Raji (cell line): ENCODE data around the gene DHRS1.

Experiments
- POLR2A ChIP-seq: IDR thresholded peaks from 2 replicates; pipeline ENCODE4 v1.6.1; 2011; ENCODE audit warnings: low read depth, low read length, control low read depth; ENCODE audit not compliant: insufficient read depth

The DHRS1 gene

DNA sequence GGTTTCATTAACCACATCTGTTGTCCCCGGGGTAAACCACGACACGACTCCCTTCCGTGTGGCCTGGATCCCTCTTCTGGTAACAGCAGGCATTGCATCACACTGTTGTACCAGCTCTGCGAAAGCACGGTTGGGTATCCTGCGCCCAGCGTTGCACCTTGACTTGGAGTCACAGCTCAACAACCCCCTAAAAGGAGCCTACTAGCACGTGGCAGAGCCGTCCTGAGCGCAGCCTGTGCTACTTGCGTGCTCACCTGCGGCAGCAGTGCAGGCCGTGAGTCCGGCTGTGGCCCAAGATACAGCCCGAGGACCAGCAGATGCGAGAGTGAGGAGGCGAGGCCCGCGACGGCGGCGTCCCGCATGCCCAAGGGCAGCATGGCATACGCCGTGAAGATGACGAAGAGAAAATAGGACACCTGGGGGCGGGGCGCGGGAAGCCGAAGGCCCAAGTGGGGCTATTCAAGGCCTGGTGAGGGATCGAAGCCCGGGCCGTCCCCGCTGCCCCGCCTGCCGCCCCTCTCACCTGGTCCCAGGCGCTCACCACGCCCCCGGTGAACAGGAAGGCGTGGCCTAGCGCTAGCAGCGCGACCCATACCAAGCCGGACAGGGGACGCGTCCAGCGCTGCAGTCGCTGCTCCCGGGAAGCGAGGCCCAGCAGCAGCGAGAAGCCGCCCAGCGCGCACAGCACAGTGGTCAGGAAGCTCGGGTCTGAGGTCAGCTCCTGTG, 32.9 kb upstream of the DHRS1 start:
- TF ChIP-seq POLR2A = no peak

DNA sequence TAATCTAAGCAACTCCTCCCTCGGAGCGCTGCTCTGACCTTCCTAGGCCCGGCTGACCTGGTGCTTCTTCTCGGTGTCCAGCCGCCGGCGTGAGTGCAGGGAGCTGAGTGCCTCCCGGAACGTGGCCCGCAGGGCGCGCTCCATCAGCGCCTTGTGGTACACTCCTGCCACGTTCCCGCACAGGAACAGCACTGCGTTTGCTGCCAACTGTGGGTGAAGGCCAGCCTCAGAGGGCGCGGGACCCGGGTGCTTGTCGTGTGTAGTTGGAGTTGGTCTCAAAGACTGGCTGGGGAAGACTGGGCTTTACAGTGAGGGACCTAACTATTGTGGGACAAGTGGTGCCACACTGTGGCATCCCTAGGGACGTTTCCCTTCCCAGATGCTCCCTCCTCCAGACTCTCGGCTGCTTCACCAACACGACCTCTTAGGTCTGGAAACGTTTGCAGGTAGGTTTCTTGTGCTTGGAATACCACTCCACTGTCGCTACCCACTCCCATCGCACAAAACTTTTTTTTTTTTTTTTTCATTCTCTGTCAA, 32.2 kb upstream of the DHRS1 start:
- no peak for TF ChIP-seq POLR2A

DNA sequence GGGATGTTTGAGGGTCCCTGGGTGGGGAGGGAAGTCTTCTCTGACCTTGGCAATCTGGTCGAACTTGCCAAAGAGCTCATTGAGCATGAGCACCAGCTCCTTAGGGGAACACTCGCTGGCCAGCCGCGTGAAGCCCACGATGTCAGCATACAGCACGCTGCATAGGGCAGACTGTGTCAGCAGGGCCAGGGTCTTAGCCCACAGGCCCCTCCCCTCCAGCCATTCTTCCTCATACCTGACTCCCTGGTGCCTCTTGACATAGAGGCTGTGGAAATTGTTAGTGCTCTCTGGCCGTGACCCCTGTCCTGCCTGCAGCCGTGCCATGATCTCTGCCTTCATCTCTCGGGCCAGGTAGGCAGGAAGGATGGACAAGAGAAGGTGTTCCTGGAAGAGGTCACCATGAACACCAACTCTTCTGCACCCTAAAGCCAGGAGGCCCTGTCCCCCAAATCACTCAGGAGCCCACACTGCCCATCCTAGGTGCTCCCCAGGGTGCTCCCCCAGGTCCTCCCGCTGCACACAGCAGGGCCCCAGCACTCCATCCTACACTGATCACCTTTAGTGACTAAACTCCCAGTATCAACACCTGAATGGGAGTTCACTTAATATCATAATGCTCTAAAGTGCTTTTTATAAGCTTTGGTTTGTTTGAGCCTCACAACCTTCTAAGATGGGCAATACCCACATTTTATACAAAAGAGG, 31.5 kb upstream of the DHRS1 start:
- TF ChIP-seq POLR2A = no peak

DNA sequence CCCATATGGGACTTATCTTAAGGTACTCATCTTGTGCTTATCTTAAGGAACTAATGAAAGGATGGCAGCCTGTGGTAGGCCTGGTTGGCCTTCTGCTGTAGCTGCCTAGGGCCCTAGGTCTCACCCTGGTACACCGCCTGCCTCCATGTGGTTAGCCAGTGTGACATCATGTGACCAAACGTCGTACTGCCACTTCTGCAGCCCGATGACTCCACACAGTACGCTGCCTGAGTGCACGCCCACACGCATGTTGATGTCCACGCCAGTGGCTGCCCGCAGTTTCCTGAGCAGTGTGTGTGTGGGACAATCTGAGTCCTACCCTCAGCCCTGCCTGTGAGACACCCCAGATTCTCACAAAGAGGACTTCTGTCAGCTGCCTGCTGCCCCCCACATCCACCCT, 30.2 kb upstream of the DHRS1 start:
- no peak for TF ChIP-seq POLR2A

DNA sequence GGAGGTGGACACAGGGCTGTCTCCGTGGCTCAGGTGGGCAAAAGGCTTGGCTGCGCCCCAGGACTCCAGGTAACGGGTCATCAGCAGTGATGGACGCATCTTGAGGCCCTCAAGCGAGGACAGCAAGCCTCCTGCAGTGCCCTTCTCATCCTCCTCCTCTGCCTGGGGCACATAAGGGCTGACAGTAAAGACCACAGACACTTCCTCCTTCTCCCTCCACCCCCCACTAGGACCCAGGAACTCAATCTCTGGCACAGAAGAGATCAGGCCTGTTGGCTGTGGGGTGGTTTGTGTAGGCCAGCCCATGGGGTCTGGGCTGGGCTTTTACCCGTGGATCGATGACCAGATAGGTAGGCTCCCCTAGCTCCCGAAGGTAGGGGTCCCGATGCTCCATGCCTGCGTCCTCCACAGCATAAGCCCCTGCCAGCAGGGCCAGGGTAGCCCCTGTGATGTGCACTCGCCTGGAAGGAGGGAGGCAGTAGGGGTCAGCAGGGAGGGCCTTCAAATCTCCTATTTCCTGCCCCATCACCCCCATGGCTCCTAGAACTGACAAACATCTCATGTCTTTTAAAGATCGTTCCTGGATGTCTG, 29.6 kb upstream of the DHRS1 start:
- no peak for TF ChIP-seq POLR2A

DNA sequence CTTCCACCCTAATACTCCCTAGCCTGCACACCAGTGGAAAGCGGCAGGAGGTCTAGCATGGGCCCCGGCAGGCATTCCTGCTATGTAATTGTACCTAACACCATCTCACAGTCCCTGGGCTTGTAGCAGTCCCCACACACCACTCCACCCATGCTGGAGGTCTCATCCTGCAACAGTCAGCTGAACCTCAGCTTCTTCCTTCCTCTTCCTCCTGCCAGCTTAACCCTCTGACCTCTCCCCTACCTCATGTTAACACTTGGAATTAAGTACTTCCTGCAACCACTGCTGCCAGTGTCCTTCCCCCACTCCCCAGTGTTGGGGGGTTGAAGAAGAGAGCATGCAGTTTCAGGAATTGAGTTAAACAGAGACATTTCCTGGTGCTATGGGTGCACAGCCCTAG, 27.7 kb upstream of the DHRS1 start:
- TF ChIP-seq POLR2A = no peak

DNA sequence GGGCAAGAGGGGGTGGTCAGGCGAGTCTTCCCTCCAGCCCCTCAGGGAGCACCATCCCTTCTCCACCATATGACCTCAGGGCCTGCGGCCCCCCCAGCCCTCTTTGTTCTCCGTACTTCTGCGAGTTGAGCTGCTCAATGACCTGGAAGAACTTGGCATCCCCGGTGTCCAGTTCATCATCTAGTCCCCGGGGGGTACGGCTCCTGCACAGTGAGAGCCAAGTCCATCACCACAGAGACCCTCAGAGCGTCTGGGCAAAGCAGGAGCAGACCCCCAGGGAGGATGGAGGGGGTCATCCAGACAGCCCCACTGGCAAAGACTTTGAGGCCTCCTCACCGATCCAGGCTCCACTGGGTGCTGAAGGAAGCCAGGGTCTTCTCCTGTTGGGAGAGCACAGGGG, 26.4 kb upstream of the DHRS1 start:
- TF ChIP-seq POLR2A = no peak

DNA sequence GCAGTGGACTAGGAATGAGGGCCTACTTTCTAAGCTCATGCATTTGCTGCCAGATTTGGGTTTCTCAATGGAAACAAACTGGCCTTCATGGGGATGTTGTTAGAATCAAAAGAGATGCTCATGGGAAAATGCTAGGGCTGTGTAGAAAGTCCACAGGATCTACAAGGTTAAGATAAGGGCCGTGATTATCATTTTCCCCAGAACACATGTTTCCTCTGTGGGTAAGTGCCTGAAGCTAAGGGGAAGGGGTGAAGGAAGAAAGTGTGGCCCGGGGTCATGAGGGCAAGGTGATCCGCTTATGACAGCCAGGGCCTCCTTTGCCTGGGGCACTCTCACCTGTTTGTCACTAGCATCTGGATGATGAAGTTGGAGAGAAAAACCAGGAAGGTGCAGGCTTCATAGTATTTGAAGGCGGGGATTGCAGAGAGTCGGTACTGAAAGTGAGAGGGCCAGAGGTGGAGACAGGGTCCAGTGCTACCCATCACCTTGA, 25.5 kb upstream of the DHRS1 start:
- TF ChIP-seq POLR2A = no peak

DNA sequence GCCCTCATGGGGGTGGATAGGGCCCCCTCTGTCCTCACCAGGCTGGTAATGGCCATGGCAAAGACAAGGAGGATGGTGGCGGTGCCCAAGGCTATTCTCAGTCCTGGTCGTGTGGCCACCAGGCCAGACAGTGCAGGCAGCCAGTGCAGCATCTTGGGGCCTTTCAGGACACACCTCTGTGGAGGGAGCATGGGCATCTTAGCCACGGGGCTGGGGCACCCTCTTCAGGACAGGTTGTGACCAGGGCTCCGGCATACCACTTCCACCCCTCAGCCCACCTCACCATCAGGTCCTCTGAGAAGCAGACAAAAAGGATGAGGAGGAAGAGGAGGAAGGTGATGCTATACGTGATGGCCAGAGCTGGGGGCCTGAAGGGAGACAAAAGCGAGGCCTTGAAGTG, 24.4 kb upstream of the DHRS1 start:
- TF ChIP-seq POLR2A = no peak

DNA sequence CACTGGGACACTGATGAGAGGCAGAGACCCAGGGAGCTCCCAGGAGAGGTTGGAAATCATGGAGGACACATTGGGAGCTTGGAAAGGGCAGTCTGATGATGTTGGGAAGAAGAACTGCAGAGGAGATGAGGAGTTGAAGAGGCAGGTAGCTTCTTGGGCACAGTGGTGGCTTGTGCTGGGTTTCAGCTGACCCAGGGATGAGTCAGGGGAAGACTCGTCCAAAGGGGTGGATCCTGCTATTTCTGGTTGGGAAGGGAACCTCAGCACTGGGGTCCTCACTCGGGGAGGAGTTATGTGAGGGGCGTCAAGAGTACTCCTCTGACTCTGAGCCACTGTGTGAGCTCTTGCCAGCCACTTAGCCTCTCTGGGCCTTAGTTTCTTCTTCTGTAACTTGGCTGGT, 23.8 kb upstream of the DHRS1 start:
- no peak for TF ChIP-seq POLR2A

DNA sequence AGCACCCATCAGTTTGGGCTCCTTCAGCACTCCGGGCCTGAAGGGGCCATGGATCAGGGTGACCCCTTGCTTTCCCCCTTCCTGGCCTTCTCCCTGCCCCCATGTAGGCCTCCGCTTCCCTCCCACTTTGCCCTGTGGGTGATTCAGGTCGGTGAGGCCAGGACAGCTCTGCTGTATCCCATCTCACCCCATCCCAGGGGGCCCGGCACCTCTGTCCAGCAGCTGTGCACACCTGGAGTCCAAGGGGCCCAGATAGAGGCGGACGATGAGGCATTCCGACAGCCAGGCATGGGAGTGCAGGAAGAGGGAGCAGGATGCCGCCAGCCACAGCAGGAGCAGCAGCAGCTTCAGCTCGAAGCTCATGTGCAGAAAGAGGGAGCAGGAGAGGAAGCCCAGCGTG, 23.1 kb upstream of the DHRS1 start:
- TF ChIP-seq POLR2A = no peak

DNA sequence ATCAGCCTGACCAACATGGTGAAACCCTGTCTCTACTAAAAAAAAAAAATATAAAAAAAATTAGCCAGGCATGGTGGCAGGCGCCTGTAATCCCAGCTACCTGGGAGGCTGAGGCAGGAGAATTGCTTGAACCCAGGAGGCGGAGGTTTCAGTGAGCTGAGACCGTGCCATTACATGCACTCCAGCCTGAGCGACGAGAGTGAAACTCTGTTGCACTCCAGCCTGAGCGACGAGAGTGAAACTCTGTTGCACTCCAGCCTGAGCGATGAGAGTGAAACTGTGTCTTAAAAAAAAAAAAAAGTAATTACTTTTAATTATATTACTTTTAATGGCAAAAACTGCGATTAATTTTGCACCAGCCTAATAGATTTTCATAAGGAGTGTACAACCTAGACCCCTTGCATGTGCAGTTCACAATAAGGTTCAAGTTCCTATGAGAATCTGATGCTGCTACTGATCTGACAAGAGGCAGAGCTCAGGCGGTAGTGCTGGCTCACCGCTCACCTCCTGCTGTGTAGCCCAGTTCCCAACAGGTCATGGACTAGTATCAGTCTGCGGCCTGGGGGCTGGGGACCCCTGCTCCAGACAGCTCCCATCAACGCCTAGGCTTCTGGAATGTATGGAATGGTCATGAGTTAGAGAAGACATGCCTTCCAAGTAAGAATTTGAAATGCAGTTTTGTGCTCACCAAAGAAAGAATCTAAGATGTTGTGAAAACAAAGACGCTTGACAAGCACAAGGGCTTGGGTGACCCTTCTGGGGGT, 21.8 kb upstream of the DHRS1 start:
- no peak for TF ChIP-seq POLR2A

DNA sequence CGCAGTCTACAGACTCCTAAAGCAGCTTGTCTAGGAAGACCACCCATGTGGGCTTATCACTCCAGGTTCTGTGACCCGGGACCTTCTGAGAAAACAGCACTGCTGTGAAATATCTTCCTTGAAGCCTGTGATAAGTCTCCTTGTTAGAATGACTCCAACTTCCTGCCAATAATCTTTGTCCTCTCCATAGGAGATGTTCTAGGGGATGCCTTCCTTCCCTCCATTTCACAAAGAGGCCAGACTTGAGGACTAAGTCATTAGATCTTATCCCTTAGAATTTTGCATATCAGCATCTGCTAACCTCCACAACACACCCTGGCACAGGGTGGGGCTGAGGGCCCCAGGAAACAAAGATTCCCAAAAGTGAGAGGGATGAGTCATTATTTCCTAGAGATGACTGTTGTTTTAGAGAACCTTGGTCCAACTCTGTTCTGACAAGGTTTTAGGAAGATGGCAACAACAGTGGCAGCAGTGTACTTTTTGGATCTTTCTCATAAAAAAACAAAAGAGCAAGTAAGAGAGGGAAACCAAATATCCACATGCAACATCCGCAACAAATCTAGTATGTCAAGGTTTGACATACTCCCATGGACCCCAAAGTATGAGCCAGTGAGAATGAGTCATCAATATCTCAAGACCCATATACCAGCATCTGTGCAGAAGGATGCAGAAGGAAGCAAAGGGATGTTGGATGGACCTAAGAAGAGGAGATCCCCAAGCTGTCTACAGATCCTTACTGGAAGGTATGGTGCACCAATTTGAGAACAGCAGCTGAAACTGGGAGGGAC, 17.8 kb upstream of the DHRS1 start:
- no peak for TF ChIP-seq POLR2A

DNA sequence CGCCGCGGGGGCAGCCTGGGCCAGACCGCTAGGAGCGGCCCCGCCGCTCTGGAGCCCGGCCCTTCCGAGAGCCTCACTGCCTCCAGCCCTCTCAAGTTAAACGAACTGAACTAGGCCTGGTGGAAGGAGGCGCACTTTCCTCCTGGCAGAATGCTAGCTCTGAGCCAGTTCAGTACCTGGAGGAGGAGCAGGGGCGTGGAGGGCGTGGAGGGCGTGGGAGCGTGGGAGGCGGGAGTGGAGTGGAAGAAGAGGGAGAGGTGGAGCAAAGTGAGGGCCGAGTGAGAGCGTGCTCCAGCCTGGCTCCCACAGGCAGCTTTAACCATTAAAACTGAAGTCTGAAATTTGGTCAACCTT, 17.0 kb upstream of the DHRS1 start:
- no peak for TF ChIP-seq POLR2A
